GM12878 (cell line): ENCODE measurements around the gene MOGAT3. TPM values are rescaled to one million over a fixed set of nuclear protein-coding genes. Genes with fewer than 3 reads are reported as not detected.
A peak's percentile ranks its signal among the peaks of the same experiment; 100 is the strongest.

ENCODE experiments used
- DPF2 ChIP-seq: fragments of 450-650 bp; IDR thresholded peaks from 2 replicates; pipeline ENCODE4 v1.6.1; 2017; ENCODE audit warnings: mild to moderate bottlenecking
- GABPA ChIP-seq: IDR thresholded peaks from 2 replicates; pipeline ENCODE4 v1.6.1; 2014; ENCODE audit warnings: antibody characterized with exemption, low read depth, mild to moderate bottlenecking, inconsistent platforms
- HCFC1 ChIP-seq: fragments of 150-350 bp; IDR thresholded peaks from 2 replicates; pipeline ENCODE4 v1.6.1; 2014; ENCODE audit warnings: low read length
- IRF4 ChIP-seq: IDR thresholded peaks from 2 replicates; pipeline ENCODE4 v1.6.1; 2011; ENCODE audit warnings: low read depth, low read length
- IRF5 ChIP-seq: fragments of 450-650 bp; IDR thresholded peaks from 2 replicates; pipeline ENCODE4 v1.6.1; 2017; ENCODE audit warnings: borderline replicate concordance
- MEF2B ChIP-seq: fragments of 450-650 bp; IDR thresholded peaks from 2 replicates; pipeline ENCODE4 v1.6.1; 2018; ENCODE audit warnings: mild to moderate bottlenecking, moderate library complexity; ENCODE audit not compliant: partially characterized antibody, poor library complexity, severe bottlenecking
- MLLT1 ChIP-seq: fragments of 450-650 bp; IDR thresholded peaks from 2 replicates; pipeline ENCODE4 v1.6.1; 2016; ENCODE audit warnings: mild to moderate bottlenecking
- NFIC ChIP-seq: IDR thresholded peaks from 2 replicates; pipeline ENCODE4 v1.6.1; 2012; ENCODE audit warnings: low read depth, mild to moderate bottlenecking, inconsistent platforms, low read length, moderate library complexity
- POLR2AphosphoS5 ChIP-seq: IDR thresholded peaks from 2 replicates; pipeline ENCODE4 v1.6.1; 2011; ENCODE audit warnings: mild to moderate bottlenecking, low read length, inconsistent platforms
- RAD21 ChIP-seq: IDR thresholded peaks from 2 replicates; pipeline ENCODE4 v1.6.1; 2011; ENCODE audit warnings: mild to moderate bottlenecking, low read depth, low read length, moderate library complexity; ENCODE audit not compliant: insufficient read depth
- RAD51 ChIP-seq: fragments of 450-650 bp; IDR thresholded peaks from 2 replicates; pipeline ENCODE4 v1.6.1; 2016; ENCODE audit warnings: moderate library complexity, mild to moderate bottlenecking, inconsistent platforms
- RELA ChIP-seq: fragments of 450-650 bp; IDR thresholded peaks from 2 replicates; pipeline ENCODE4 v1.8.0; 2014; ENCODE audit warnings: borderline replicate concordance; ENCODE audit not compliant: partially characterized antibody
- RELB ChIP-seq: fragments of 450-650 bp; IDR thresholded peaks from 2 replicates; pipeline ENCODE4 v1.6.1; 2017; ENCODE audit warnings: low read depth, mild to moderate bottlenecking, moderate library complexity
- SREBF2 ChIP-seq: IDR thresholded peaks from 2 replicates; pipeline ENCODE4 v1.6.1; 2012; ENCODE audit warnings: mild to moderate bottlenecking, low read length
- STAT1 ChIP-seq: fragments of 450-650 bp; conservative IDR thresholded peaks from 2 replicates; pipeline ENCODE4 v1.6.1; 2014; ENCODE audit warnings: antibody characterized with exemption, mild to moderate bottlenecking
- TCF12 ChIP-seq: IDR thresholded peaks from 2 replicates; pipeline ENCODE4 v1.6.1; 2011; ENCODE audit warnings: low read depth, mild to moderate bottlenecking, low read length
- TCF7 ChIP-seq: IDR thresholded peaks from 2 replicates; pipeline ENCODE4 v1.6.1; 2014; ENCODE audit warnings: antibody characterized with exemption, borderline replicate concordance
- polyA plus RNA-seq, 11 experiments: library from polyadenylated mRNA; depleted of rRNA in 4 of 11; unstranded in 6 of 11; stranded (reverse) in 5 of 11; fragments of >200 nt; fragmentation: Nextera tagmentation in 4 of 11; fragmentation: Illumina TruSeq in 1 of 11; extraction: Ambion mirVana in 4 of 11; extraction: Trizol in 1 of 11; gene quantifications; 1 replicate in 1 of 11; 2 replicates in 10 of 11; pipeline versions ENCODE4 v1.2.1 to v1.2.3, GENCODE V29; 2011 to 2016; ENCODE audit warnings: inconsistent platforms in 2 of 11, missing spikeins in 2 of 11, low read depth in 1 of 11
- total RNA-seq, 4 experiments: library from RNA; depleted of rRNA in 3 of 4; stranded (reverse); fragments of >200 nt in 3 of 4; fragmentation: Illumina TruSeq in 1 of 4; extraction: Trizol in 1 of 4; gene quantifications; 2 replicates each; pipeline versions ENCODE4 v1.2.1 to v1.2.3, GENCODE V29; 2013 to 2021

MOGAT3 gene
- total and polyA plus RNA-seq, 10 of the 15 experiments (the other 5 are each of a cell fraction or from before 2014, with no cell fraction given): 0.11 TPM; not detected in 9

GRCh38 chr7:101169838-101170551 is 30.8 kb downstream of the MOGAT3 start (continued):
- TF ChIP-seq POLR2AphosphoS5 (no peak), IRF4 (0 out of 2 replicates have a peak, but pooled peaks have one; percentile 40), TCF12 (no peak; the same call in 1 of the 2 replicates), SREBF2 (no peak), RAD21 (peak; percentile 63), RAD51 (no peak), NFIC (no peak), TCF7 (no peak), MEF2B (no peak), STAT1 (no peak), HCFC1 (no peak; the same call in 1 of the 2 replicates), RELB (no peak), GABPA (no peak), IRF5 (no peak), MLLT1 (peak; percentile 24; the same call in 1 of the 2 replicates), RELA (peak; percentile 24), DPF2 (no peak)
- TF ChIP-seq, all 136 proteins: peak for 16
